GM18502 (cell line): ENCODE results near the gene FAM131A.
A peak's percentile ranks its signal among the peaks of the same experiment; 100 is the strongest.

Experiments
- ATAC-seq: cut with Tn5 transposase; IDR thresholded peaks from one replicate; pipeline ENCODE4 v1.9.1; 2021; ENCODE audit warnings: mild to moderate bottlenecking; ENCODE audit not compliant: unreplicated experiment, poor library complexity

FAM131A gene

GRCh38 chr3:184337399-184337714 lies at the start of gene FAM131A:
TSS of gene FAM131A (plus strand) at chr3:184337600. CDS start at chr3:184337631, 31 bp downstream.
- no peak for ATAC-seq

GRCh38 chr3:184289426-184289938 lies 47.9 kb upstream of the FAM131A start:
- no peak for ATAC-seq

- ATAC-seq, result no peak
Measured at GRCh38 chr3:184290331-184290730, 47.1 kb upstream of the FAM131A start.

- no peak for ATAC-seq
Measured at GRCh38 chr3:184291044-184291737, 46.2 kb upstream of the FAM131A start.

GRCh38 chr3:184291738-184292445 lies 45.5 kb upstream of the FAM131A start:
- ATAC-seq, result no peak

GRCh38 chr3:184295771-184296170 lies 41.6 kb upstream of the FAM131A start:
- ATAC-seq, result no peak

- no peak for ATAC-seq
Measured at GRCh38 chr3:184296616-184297015, 40.8 kb upstream of the FAM131A start.

- peak; percentile 94 for ATAC-seq
Measured at GRCh38 chr3:184298759-184299487, 38.5 kb upstream of the FAM131A start, which contains the start of gene PSMD2. TSS of gene PSMD2 (plus strand) at chr3:184299241. CDS start at chr3:184299267, 26 bp downstream.

GRCh38 chr3:184299488-184300377 lies 37.7 kb upstream of the FAM131A start:
- ATAC-seq, result no peak

- no peak for ATAC-seq
Measured at GRCh38 chr3:184300378-184300720, 37.1 kb upstream of the FAM131A start.

GRCh38 chr3:184305577-184305976 lies 31.8 kb upstream of the FAM131A start:
- ATAC-seq, result no peak

GRCh38 chr3:184306341-184306972 lies 30.9 kb upstream of the FAM131A start:
- ATAC-seq, result no peak

- no peak for ATAC-seq
Measured at GRCh38 chr3:184307915-184308314, 29.5 kb upstream of the FAM131A start.

- no peak for ATAC-seq
Measured at GRCh38 chr3:184308744-184309143, 28.7 kb upstream of the FAM131A start.

- no peak for ATAC-seq
Measured at GRCh38 chr3:184311633-184312032, 25.8 kb upstream of the FAM131A start.

- peak; percentile 85 for ATAC-seq
Measured at GRCh38 chr3:184314363-184314699, 23.1 kb upstream of the FAM131A start, which contains the start of gene EIF4G1. TSS of gene EIF4G1 (plus strand) at chr3:184314606. CDS start at chr3:184315797, 1,191 bp downstream.

GRCh38 chr3:184314700-184315542 lies 22.5 kb upstream of the FAM131A start:
- ATAC-seq, result peak; percentile 50

- peak; percentile 4 for ATAC-seq
Measured at GRCh38 chr3:184315543-184315867, 21.9 kb upstream of the FAM131A start.
